SK-N-SH treated with all-trans-retinoic acid at 6 μM for 48 hours (cell line): ENCODE data around the gene ARHGEF37.

Source experiments
- ARNTL ChIP-seq: fragments of 450-650 bp; formaldehyde crosslinking; IDR thresholded peaks from 2 replicates; pipeline ENCODE4 v1.5.0; 2020; ENCODE audit warnings: low read depth, mild to moderate bottlenecking, moderate library complexity, borderline replicate concordance
- ESRRG ChIP-seq: fragments of 250-450 bp; sonication (Bioruptor Pico); IDR thresholded peaks from 2 replicates; pipeline ENCODE4 v1.6.1; 2021; ENCODE audit warnings: mild to moderate bottlenecking
- GLIS3 ChIP-seq: fragments of 250-450 bp; sonication (Bioruptor Pico); IDR thresholded peaks from 2 replicates; pipeline ENCODE4 v1.5.0; 2020; ENCODE audit warnings: mild to moderate bottlenecking, moderate library complexity
- SNAI2 ChIP-seq: fragments of 250-450 bp; sonication (Bioruptor Pico); IDR thresholded peaks from 2 replicates; pipeline ENCODE4 v1.5.0; 2020; ENCODE audit warnings: mild to moderate bottlenecking, moderate library complexity
- ZFP30 ChIP-seq: fragments of 450-650 bp; formaldehyde crosslinking; IDR thresholded peaks from 2 replicates; pipeline ENCODE4 v1.5.0; 2022; ENCODE audit warnings: mild to moderate bottlenecking, moderate library complexity
- ZNF565 ChIP-seq: fragments of 450-650 bp; formaldehyde crosslinking; conservative IDR thresholded peaks from 2 replicates; pipeline ENCODE4 v1.5.0; 2020; ENCODE audit warnings: low read depth, mild to moderate bottlenecking, moderate library complexity
- ZNF70 ChIP-seq: fragments of 450-650 bp; formaldehyde crosslinking; IDR thresholded peaks from 2 replicates; pipeline ENCODE4 v1.5.0; 2020; ENCODE audit warnings: mild to moderate bottlenecking, moderate library complexity
- TF ChIP-seq, protein P1 (sequence below): fragments of 250-450 bp; sonication (Bioruptor Pico); IDR thresholded peaks from 2 replicates; pipeline ENCODE4 v1.5.0; 2020; ENCODE audit warnings: mild to moderate bottlenecking, moderate library complexity
- TF ChIP-seq, protein P2 (sequence below): fragments of 250-450 bp; sonication (Bioruptor Pico); IDR thresholded peaks from 2 replicates; pipeline ENCODE4 v1.5.1; 2021; ENCODE audit warnings: mild to moderate bottlenecking, moderate library complexity
- TF ChIP-seq, protein P3 (sequence below): fragments of 250-450 bp; sonication (Bioruptor Pico); IDR thresholded peaks from 2 replicates; pipeline ENCODE4 v1.8.0; 2020; ENCODE audit warnings: mild to moderate bottlenecking, moderate library complexity, borderline replicate concordance

DNA sequence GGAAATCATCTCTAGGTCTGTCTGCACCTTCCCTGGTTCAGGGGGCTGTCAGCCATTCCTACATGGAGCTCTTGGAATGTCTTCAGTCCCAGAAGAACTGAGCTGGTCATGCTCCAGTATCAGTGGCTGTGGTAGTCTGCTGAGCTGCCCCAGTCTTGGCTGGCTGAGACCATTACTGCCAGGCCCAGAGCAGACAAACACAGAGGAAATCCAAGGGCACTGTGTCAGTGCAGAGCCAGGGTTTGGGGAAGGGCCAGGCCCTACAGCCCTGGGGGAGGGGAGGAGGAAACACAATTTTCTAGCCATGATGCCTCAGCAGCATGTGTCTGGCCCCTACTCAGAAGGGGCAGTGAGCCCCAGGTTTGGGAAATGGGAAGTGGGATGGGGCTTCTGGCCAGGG, 58.4 kb downstream of the ARHGEF37 start:
- TF ChIP-seq SNAI2 (CRISPR knock-in tag) (no peak), ZFP30 (CRISPR knock-in tag) (no peak), ZNF70 (no peak), GLIS3 (CRISPR knock-in tag) (no peak), ESRRG (no peak), ZNF565 (CRISPR knock-in tag) (no peak), ARNTL (no peak)
- TF ChIP-seq, protein P1, sequence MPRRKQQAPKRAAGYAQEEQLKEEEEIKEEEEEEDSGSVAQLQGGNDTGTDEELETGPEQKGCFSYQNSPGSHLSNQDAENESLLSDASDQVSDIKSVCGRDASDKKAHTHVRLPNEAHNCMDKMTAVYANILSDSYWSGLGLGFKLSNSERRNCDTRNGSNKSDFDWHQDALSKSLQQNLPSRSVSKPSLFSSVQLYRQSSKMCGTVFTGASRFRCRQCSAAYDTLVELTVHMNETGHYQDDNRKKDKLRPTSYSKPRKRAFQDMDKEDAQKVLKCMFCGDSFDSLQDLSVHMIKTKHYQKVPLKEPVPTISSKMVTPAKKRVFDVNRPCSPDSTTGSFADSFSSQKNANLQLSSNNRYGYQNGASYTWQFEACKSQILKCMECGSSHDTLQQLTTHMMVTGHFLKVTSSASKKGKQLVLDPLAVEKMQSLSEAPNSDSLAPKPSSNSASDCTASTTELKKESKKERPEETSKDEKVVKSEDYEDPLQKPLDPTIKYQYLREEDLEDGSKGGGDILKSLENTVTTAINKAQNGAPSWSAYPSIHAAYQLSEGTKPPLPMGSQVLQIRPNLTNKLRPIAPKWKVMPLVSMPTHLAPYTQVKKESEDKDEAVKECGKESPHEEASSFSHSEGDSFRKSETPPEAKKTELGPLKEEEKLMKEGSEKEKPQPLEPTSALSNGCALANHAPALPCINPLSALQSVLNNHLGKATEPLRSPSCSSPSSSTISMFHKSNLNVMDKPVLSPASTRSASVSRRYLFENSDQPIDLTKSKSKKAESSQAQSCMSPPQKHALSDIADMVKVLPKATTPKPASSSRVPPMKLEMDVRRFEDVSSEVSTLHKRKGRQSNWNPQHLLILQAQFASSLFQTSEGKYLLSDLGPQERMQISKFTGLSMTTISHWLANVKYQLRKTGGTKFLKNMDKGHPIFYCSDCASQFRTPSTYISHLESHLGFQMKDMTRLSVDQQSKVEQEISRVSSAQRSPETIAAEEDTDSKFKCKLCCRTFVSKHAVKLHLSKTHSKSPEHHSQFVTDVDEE (CRISPR knock-in tag) = no peak
- TF ChIP-seq, protein P2, sequence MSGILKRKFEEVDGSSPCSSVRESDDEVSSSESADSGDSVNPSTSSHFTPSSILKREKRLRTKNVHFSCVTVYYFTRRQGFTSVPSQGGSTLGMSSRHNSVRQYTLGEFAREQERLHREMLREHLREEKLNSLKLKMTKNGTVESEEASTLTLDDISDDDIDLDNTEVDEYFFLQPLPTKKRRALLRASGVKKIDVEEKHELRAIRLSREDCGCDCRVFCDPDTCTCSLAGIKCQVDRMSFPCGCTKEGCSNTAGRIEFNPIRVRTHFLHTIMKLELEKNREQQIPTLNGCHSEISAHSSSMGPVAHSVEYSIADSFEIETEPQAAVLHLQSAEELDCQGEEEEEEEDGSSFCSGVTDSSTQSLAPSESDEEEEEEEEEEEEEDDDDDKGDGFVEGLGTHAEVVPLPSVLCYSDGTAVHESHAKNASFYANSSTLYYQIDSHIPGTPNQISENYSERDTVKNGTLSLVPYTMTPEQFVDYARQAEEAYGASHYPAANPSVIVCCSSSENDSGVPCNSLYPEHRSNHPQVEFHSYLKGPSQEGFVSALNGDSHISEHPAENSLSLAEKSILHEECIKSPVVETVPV (CRISPR knock-in tag) = no peak
- TF ChIP-seq, protein P3, sequence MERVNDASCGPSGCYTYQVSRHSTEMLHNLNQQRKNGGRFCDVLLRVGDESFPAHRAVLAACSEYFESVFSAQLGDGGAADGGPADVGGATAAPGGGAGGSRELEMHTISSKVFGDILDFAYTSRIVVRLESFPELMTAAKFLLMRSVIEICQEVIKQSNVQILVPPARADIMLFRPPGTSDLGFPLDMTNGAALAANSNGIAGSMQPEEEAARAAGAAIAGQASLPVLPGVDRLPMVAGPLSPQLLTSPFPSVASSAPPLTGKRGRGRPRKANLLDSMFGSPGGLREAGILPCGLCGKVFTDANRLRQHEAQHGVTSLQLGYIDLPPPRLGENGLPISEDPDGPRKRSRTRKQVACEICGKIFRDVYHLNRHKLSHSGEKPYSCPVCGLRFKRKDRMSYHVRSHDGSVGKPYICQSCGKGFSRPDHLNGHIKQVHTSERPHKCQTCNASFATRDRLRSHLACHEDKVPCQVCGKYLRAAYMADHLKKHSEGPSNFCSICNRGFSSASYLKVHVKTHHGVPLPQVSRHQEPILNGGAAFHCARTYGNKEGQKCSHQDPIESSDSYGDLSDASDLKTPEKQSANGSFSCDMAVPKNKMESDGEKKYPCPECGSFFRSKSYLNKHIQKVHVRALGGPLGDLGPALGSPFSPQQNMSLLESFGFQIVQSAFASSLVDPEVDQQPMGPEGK (CRISPR knock-in tag) = no peak
